ENCODE data around the gene EGLN3. TPM values are rescaled to one million over a fixed set of nuclear protein-coding genes. Genes with fewer than 3 reads are reported as not detected.

The EGLN3 gene
- total RNA-seq, 5 donors from 2014 or later (not counting 1 experiment from before 2014, with no cell fraction given), result 3.8 to 15.1 (median 7.6) TPM

- ChIA-PET POLR2A (no interaction called here), CTCF (no interaction called here)
- H3K27ac Mint-ChIP-seq, result no peak overlapping the region
- ATAC-seq (replicated peaks in 1 of 4) (no peak), DNase-seq (no peak)
- H3K4me1 ChIP-seq (ENCODE audit: control insufficient read depth in 1 of 2, extremely low read depth in 1 of 2, insufficient read depth in 2 of 2, low read length in 2 of 2), result no peaks in the 10 kb centered on the region
- H3K27ac ChIP-seq (ENCODE audit: low read length), result no peak overlapping the region
- H3K36me3 Mint-ChIP-seq, result no peaks in the 10 kb centered on the region
- H3K27me3 ChIP-seq (replicated peaks in 1 of 2; ENCODE audit: control insufficient read depth in 2 of 2, extremely low read depth in 1 of 2, insufficient read depth in 2 of 2, low read length in 1 of 2), result no peaks in the 10 kb centered on the region
- no peaks in the 10 kb centered on the region for H3K9me3 Mint-ChIP-seq
- H3K36me3 ChIP-seq (ENCODE audit: control insufficient read depth in 2 of 2, extremely low read depth in 1 of 2, insufficient read depth in 1 of 2, low read length in 1 of 2), result no peaks in the 10 kb centered on the region
- H3K4me1 Mint-ChIP-seq, result peaks cover 7 to 12% (median 10%) of the 10 kb centered on the region in 3 donors
- H3K4me3 ChIP-seq (ENCODE audit: control insufficient read depth in 1 of 2, extremely low read depth in 1 of 2, low read length in 1 of 2), result no peak overlapping the region
- 100% methylated on average over 2 of the region's 8 CpGs for whole genome bisulfite sequencing (ENCODE audit: insufficient coverage)
- H3K9me3 ChIP-seq, result no peaks in the 10 kb centered on the region
- peaks cover 0 to 5% of the 10 kb centered on the region in 2 donors for H3K27me3 Mint-ChIP-seq
- H3K4me3 Mint-ChIP-seq, result no peak overlapping the region
Observed at GRCh38 chr14:33943096-33943883, 7.6 kb downstream of the EGLN3 start.

GRCh38 chr14:33941718-33942117 is 9.2 kb downstream of the EGLN3 start:
- Histone ChIP-seq H3K27me3 (replicated peaks in 1 of 2; ENCODE audit: control insufficient read depth in 2 of 2, extremely low read depth in 1 of 2, insufficient read depth in 2 of 2, low read length in 1 of 2) (no peaks in the 10 kb centered on the region), H3K4me1 (ENCODE audit: control insufficient read depth in 1 of 2, extremely low read depth in 1 of 2, insufficient read depth in 2 of 2, low read length in 2 of 2) (no peaks in the 10 kb centered on the region), H3K9me3 (no peaks in the 10 kb centered on the region), H3K27ac (ENCODE audit: low read length) (no peak overlapping the region), H3K4me3 (ENCODE audit: control insufficient read depth in 1 of 2, extremely low read depth in 1 of 2, low read length in 1 of 2) (no peak overlapping the region), H3K36me3 (ENCODE audit: control insufficient read depth in 2 of 2, extremely low read depth in 1 of 2, insufficient read depth in 1 of 2, low read length in 1 of 2) (no peaks in the 10 kb centered on the region)
- ATAC-seq (replicated peaks in 1 of 4) (no peak), DNase-seq (no peak)
- Mint-ChIP-seq H3K9me3 (no peaks in the 10 kb centered on the region), H3K36me3 (no peaks in the 10 kb centered on the region), H3K27me3 (peaks cover 0 to 2% of the 10 kb centered on the region in 2 donors), H3K4me1 (peaks cover 2 to 5% (median 3%) of the 10 kb centered on the region in 3 donors), H3K27ac (no peak overlapping the region), H3K4me3 (no peak overlapping the region)
- WGBS (ENCODE audit: insufficient coverage), result 79% methylated on average over 3 of the region's 3 CpGs
- CTCF ChIA-PET, result no interaction called here
- POLR2A ChIA-PET, result no interaction called here

GRCh38 chr14:33940561-33941011 is 10.3 kb downstream of the EGLN3 start:
- Histone ChIP-seq H3K36me3 (ENCODE audit: control insufficient read depth in 2 of 2, extremely low read depth in 1 of 2, insufficient read depth in 1 of 2, low read length in 1 of 2) (no peaks in the 10 kb centered on the region), H3K27ac (ENCODE audit: low read length) (no peak overlapping the region), H3K4me1 (ENCODE audit: control insufficient read depth in 1 of 2, extremely low read depth in 1 of 2, insufficient read depth in 2 of 2, low read length in 2 of 2) (no peaks in the 10 kb centered on the region), H3K9me3 (no peaks in the 10 kb centered on the region), H3K27me3 (replicated peaks in 1 of 2; ENCODE audit: control insufficient read depth in 2 of 2, extremely low read depth in 1 of 2, insufficient read depth in 2 of 2, low read length in 1 of 2) (no peaks in the 10 kb centered on the region), H3K4me3 (ENCODE audit: control insufficient read depth in 1 of 2, extremely low read depth in 1 of 2, low read length in 1 of 2) (no peak overlapping the region)
- H3K9me3 Mint-ChIP-seq, result no peaks in the 10 kb centered on the region
- no peaks in the 10 kb centered on the region for H3K36me3 Mint-ChIP-seq
- DNase-seq (no peak), ATAC-seq (replicated peaks in 1 of 4) (no peak)
- no peak overlapping the region for H3K27ac Mint-ChIP-seq
- H3K4me3 Mint-ChIP-seq, result no peak overlapping the region
- peaks cover 0 to 2% of the 10 kb centered on the region in 2 donors for H3K27me3 Mint-ChIP-seq
- 67% methylated on average over 2 of the region's 5 CpGs for WGBS (ENCODE audit: insufficient coverage)
- ChIA-PET POLR2A (no interaction called here), CTCF (no interaction called here)
- H3K4me1 Mint-ChIP-seq, result no peaks in the 10 kb centered on the region

- no peaks in the 10 kb centered on the region for H3K4me1 ChIP-seq (ENCODE audit: control insufficient read depth in 1 of 2, extremely low read depth in 1 of 2, insufficient read depth in 2 of 2, low read length in 2 of 2)
- no peak overlapping the region for H3K27ac Mint-ChIP-seq
- H3K4me3 Mint-ChIP-seq, result no peak overlapping the region
- no peak overlapping the region for H3K4me3 ChIP-seq (ENCODE audit: control insufficient read depth in 1 of 2, extremely low read depth in 1 of 2, low read length in 1 of 2)
- peaks cover 0 to 2% of the 10 kb centered on the region in 2 donors for H3K27me3 Mint-ChIP-seq
- DNase-seq, result no peak
- no peaks in the 10 kb centered on the region for H3K36me3 ChIP-seq (ENCODE audit: control insufficient read depth in 2 of 2, extremely low read depth in 1 of 2, insufficient read depth in 1 of 2, low read length in 1 of 2)
- no peaks in the 10 kb centered on the region for H3K9me3 Mint-ChIP-seq
- H3K9me3 ChIP-seq, result no peaks in the 10 kb centered on the region
- CTCF ChIA-PET, result no interaction called here
- H3K27me3 ChIP-seq (replicated peaks in 1 of 2; ENCODE audit: control insufficient read depth in 2 of 2, extremely low read depth in 1 of 2, insufficient read depth in 2 of 2, low read length in 1 of 2), result no peaks in the 10 kb centered on the region
- no peak for ATAC-seq (replicated peaks in 1 of 4)
- POLR2A ChIA-PET, result no interaction called here
- 74% methylated on average over 16 of the region's 20 CpGs for WGBS (ENCODE audit: insufficient coverage)
- no peaks in the 10 kb centered on the region for H3K36me3 Mint-ChIP-seq
- H3K27ac ChIP-seq (ENCODE audit: low read length), result no peak overlapping the region
- no peaks in the 10 kb centered on the region for H3K4me1 Mint-ChIP-seq
Observed at GRCh38 chr14:33938131-33938949, 12.5 kb downstream of the EGLN3 start.

- ATAC-seq (replicated peaks in 1 of 4) (no peak), DNase-seq (no peak)
- H3K4me3 Mint-ChIP-seq, result no peak overlapping the region
- WGBS (ENCODE audit: insufficient coverage), result no CpG with 5 or more reads among the region's 2 CpGs
- ChIA-PET CTCF (no interaction called here), POLR2A (no interaction called here)
- H3K9me3 ChIP-seq, result no peaks in the 10 kb centered on the region
- no peak overlapping the region for H3K27ac Mint-ChIP-seq
- no peaks in the 10 kb centered on the region for H3K36me3 ChIP-seq (ENCODE audit: control insufficient read depth in 2 of 2, extremely low read depth in 1 of 2, insufficient read depth in 1 of 2, low read length in 1 of 2)
- H3K4me1 Mint-ChIP-seq, result no peaks in the 10 kb centered on the region
- no peaks in the 10 kb centered on the region for H3K27me3 ChIP-seq (replicated peaks in 1 of 2; ENCODE audit: control insufficient read depth in 2 of 2, extremely low read depth in 1 of 2, insufficient read depth in 2 of 2, low read length in 1 of 2)
- no peak overlapping the region for H3K4me3 ChIP-seq (ENCODE audit: control insufficient read depth in 1 of 2, extremely low read depth in 1 of 2, low read length in 1 of 2)
- H3K27ac ChIP-seq (ENCODE audit: low read length), result no peak overlapping the region
- peaks cover 0 to 2% of the 10 kb centered on the region in 2 donors for H3K27me3 Mint-ChIP-seq
- H3K36me3 Mint-ChIP-seq, result no peaks in the 10 kb centered on the region
- H3K4me1 ChIP-seq (ENCODE audit: control insufficient read depth in 1 of 2, extremely low read depth in 1 of 2, insufficient read depth in 2 of 2, low read length in 2 of 2), result no peaks in the 10 kb centered on the region
- H3K9me3 Mint-ChIP-seq, result no peaks in the 10 kb centered on the region
Observed at GRCh38 chr14:33936391-33936790, 14.5 kb downstream of the EGLN3 start.

GRCh38 chr14:33934938-33935337 is 15.9 kb downstream of the EGLN3 start:
- Histone ChIP-seq H3K27ac (ENCODE audit: low read length) (no peak overlapping the region), H3K4me1 (ENCODE audit: control insufficient read depth in 1 of 2, extremely low read depth in 1 of 2, insufficient read depth in 2 of 2, low read length in 2 of 2) (no peaks in the 10 kb centered on the region), H3K36me3 (ENCODE audit: control insufficient read depth in 2 of 2, extremely low read depth in 1 of 2, insufficient read depth in 1 of 2, low read length in 1 of 2) (no peaks in the 10 kb centered on the region), H3K4me3 (ENCODE audit: control insufficient read depth in 1 of 2, extremely low read depth in 1 of 2, low read length in 1 of 2) (no peak overlapping the region), H3K27me3 (replicated peaks in 1 of 2; ENCODE audit: control insufficient read depth in 2 of 2, extremely low read depth in 1 of 2, insufficient read depth in 2 of 2, low read length in 1 of 2) (no peaks in the 10 kb centered on the region), H3K9me3 (no peaks in the 10 kb centered on the region)
- Mint-ChIP-seq H3K27ac (no peak overlapping the region), H3K36me3 (peaks cover under 1% of the 10 kb centered on the region), H3K4me1 (no peaks in the 10 kb centered on the region), H3K27me3 (no peaks in the 10 kb centered on the region), H3K9me3 (no peaks in the 10 kb centered on the region), H3K4me3 (no peak overlapping the region)
- ChIA-PET POLR2A (no interaction called here), CTCF (interaction anchor here in 1 of 2 donors (0.6 kb wide), 1 partner anchor 1562 kb away, joined by 6 read pairs; no protein-coding TSS in a partner anchor)
- DNase-seq (no peak), ATAC-seq (replicated peaks in 1 of 4) (no peak)
- 88% methylated on average over 1 of the region's 5 CpGs for WGBS (ENCODE audit: insufficient coverage)
